GM03348 (cell line): ENCODE measurements around the gene ANKRD11.
"Not testable (repeated sequence)": the region's sequence is repeated elsewhere in the genome, so short reads cannot be mapped to it uniquely, and the experiment has no call there.

Experiments used
- DNase-seq: peaks from one replicate; pipeline ENCODE4 v3.0.0; 2012; ENCODE audit warnings: low spot score

Gene ANKRD11

GRCh38 chr16:89280546-89281188 is 209.7 kb downstream of the ANKRD11 start:
- no peak for DNase-seq

GRCh38 chr16:89279666-89280481 is 210.5 kb downstream of the ANKRD11 start:
- no peak for DNase-seq

GRCh38 chr16:89278441-89279240 is 211.7 kb downstream of the ANKRD11 start:
- DNase-seq = no peak

- no peak for DNase-seq
Observed at GRCh38 chr16:89277641-89278341, 212.6 kb downstream of the ANKRD11 start.

- no peak for DNase-seq
Observed at GRCh38 chr16:89277049-89277448, 213.3 kb downstream of the ANKRD11 start.

GRCh38 chr16:89275837-89276720 is 214.3 kb downstream of the ANKRD11 start:
- DNase-seq = no peak

GRCh38 chr16:89275284-89275584 is 215.1 kb downstream of the ANKRD11 start:
- DNase-seq = no peak

- DNase-seq = no peak
Observed at GRCh38 chr16:89274561-89275283, 215.6 kb downstream of the ANKRD11 start.

- no peak for DNase-seq
Observed at GRCh38 chr16:89273741-89274472, 216.5 kb downstream of the ANKRD11 start.

GRCh38 chr16:89272631-89273030 is 217.7 kb downstream of the ANKRD11 start:
- no peak for DNase-seq

- no peak for DNase-seq
Observed at GRCh38 chr16:89270666-89271345, 219.6 kb downstream of the ANKRD11 start.

GRCh38 chr16:89269805-89270665 is 220.3 kb downstream of the ANKRD11 start:
- no peak for DNase-seq

GRCh38 chr16:89268987-89269735 is 221.2 kb downstream of the ANKRD11 start:
- DNase-seq = no peak

GRCh38 chr16:89268585-89268984 is 221.8 kb downstream of the ANKRD11 start:
- no peak for DNase-seq

GRCh38 chr16:89267746-89268145 is 222.6 kb downstream of the ANKRD11 start:
- DNase-seq = not testable (repeated sequence)

GRCh38 chr16:89266521-89267134 is 223.7 kb downstream of the ANKRD11 start:
- DNase-seq = no peak

GRCh38 chr16:89265647-89266046 is 224.7 kb downstream of the ANKRD11 start:
- DNase-seq = no peak
